Measurements from ENCODE around the gene EVA1A. TPM values are rescaled to one million over a fixed set of nuclear protein-coding genes. Genes with fewer than 3 reads are reported as not detected.

The EVA1A gene
- total and polyA plus RNA-seq, 2 experiments from 2014 or later, result 4.6 to 7.9 TPM

DNA sequence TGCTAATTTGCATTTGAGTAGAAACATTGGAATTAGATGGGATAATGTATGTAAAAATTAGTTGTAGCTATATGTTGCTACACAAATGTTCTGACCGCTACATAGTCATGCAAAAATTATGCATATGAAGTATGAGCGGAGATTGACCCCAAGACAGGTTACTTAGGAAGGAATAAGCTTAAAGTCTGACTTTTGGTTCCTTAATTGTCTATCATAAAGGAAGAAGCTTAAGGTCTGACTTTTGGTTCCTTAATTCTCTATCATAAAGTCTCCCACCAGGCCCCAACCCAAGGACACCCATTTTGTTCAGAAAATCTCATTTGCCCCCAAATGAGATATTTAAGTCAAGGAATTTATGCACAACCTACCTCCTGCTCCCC, 106.5 kb downstream of the EVA1A start:
- Histone ChIP-seq H3K36me3 (ENCODE audit: insufficient read depth) (no peaks in the 10 kb centered on the region), H3K79me2 (replicated peaks; ENCODE audit: insufficient read depth) (no peaks in the 10 kb centered on the region), H3F3A (replicated peaks; ENCODE audit: low read depth) (no peaks in the 10 kb centered on the region), H3K4me1 (ENCODE audit: insufficient read depth) (peaks cover 22% of the 10 kb centered on the region), H3K4me2 (peak overlapping the region; percentile 42), H3K27me3 (ENCODE audit: insufficient read depth) (no peaks in the 10 kb centered on the region), H4K20me1 (replicated peaks; ENCODE audit: insufficient read depth) (no peaks in the 10 kb centered on the region), H3K27ac (ENCODE audit: low read depth) (no peak overlapping the region), H3K9me2 (ENCODE audit: insufficient read depth) (peaks cover 5% of the 10 kb centered on the region; the same call in 1 of the 2 replicates), H2AFZ (0 out of 2 replicates have a peak overlapping the region, but pooled peaks have one; percentile 60), H3K4me3 (no peak overlapping the region)
- H3K36me3 Mint-ChIP-seq (ENCODE audit: low read depth), result peaks cover 6% of the 10 kb centered on the region; the same call in 2 of the 3 replicates
- peaks cover 13% of the 10 kb centered on the region for H3K4me1 Mint-ChIP-seq
- DNase-seq (ENCODE audit: low spot score) (no peak), ATAC-seq (no peak)
- H3K9me3 Mint-ChIP-seq, result peaks cover 6% of the 10 kb centered on the region; the same call in 2 of the 3 replicates
- TF ChIP-seq, protein P1, sequence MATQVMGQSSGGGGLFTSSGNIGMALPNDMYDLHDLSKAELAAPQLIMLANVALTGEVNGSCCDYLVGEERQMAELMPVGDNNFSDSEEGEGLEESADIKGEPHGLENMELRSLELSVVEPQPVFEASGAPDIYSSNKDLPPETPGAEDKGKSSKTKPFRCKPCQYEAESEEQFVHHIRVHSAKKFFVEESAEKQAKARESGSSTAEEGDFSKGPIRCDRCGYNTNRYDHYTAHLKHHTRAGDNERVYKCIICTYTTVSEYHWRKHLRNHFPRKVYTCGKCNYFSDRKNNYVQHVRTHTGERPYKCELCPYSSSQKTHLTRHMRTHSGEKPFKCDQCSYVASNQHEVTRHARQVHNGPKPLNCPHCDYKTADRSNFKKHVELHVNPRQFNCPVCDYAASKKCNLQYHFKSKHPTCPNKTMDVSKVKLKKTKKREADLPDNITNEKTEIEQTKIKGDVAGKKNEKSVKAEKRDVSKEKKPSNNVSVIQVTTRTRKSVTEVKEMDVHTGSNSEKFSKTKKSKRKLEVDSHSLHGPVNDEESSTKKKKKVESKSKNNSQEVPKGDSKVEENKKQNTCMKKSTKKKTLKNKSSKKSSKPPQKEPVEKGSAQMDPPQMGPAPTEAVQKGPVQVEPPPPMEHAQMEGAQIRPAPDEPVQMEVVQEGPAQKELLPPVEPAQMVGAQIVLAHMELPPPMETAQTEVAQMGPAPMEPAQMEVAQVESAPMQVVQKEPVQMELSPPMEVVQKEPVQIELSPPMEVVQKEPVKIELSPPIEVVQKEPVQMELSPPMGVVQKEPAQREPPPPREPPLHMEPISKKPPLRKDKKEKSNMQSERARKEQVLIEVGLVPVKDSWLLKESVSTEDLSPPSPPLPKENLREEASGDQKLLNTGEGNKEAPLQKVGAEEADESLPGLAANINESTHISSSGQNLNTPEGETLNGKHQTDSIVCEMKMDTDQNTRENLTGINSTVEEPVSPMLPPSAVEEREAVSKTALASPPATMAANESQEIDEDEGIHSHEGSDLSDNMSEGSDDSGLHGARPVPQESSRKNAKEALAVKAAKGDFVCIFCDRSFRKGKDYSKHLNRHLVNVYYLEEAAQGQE (IDR thresholded peaks at IDR 0.05; ENCODE audit: unreplicated experiment), result no peak
- no peak for TF ChIP-seq CREB1 (CRISPR knock-in tag; IDR thresholded peaks at IDR 0.05; ENCODE audit: low read depth)
- TF ChIP-seq STAT1 (IDR thresholded peaks at IDR 0.05; ENCODE audit: unreplicated experiment), result no peak
- no peak for TF ChIP-seq POLR2AphosphoS5 (IDR thresholded peaks at IDR 0.05; ENCODE audit: low read depth)
- peaks cover 2% of the 10 kb centered on the region for H3K27me3 Mint-ChIP-seq (ENCODE audit: insufficient read depth, low read depth, poor library complexity)
- H3K4me3 Mint-ChIP-seq, result no peak overlapping the region
- H3K27ac Mint-ChIP-seq, result no peak overlapping the region

DNA sequence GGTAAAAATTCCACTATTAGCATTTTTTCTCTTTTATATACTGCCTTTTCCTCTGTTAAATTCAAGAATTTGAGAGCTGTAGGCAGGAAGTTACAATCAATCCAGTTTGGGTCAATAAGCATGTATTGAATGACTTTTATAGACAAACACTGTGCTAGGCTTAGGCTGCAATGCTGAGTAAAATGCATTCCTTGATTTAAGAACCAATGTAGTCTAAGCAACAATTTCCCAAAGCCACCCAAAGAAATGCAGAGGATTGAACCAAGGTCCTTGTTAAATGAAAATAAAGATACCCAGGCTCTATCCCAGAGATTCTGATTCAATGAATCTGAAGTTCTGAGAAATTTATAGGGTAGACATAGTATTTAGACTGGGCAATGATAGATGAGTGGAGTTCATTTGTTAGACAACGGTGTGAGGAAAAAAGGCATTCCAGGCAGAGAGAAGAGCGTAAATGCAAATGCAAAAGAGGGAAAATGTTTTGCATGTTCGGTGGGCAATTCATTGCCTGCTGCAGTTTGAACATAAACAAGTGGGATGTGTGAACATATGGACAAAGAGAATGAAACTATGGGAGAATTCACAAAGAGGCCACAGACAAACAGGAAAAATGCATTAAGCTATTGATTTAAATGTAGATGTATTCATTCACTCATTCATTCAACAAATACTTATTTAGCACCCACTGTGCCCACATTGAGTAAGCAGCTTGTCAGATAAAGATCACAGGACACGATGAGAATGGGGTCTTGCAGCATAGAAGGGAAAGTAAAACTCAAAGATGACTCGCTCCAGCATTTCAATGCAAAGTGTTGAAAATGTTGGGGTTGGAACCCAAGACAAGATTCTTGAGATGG, 107.1 kb downstream of the EVA1A start:
- H3K79me2 ChIP-seq (replicated peaks; ENCODE audit: insufficient read depth), result no peaks in the 10 kb centered on the region
- H3K4me1 ChIP-seq (ENCODE audit: insufficient read depth), result peaks cover 22% of the 10 kb centered on the region
- ATAC-seq (no peak), DNase-seq (ENCODE audit: low spot score) (no peak)
- peaks cover 13% of the 10 kb centered on the region for H3K9me3 Mint-ChIP-seq
- no peak overlapping the region for H2AFZ ChIP-seq
- H4K20me1 ChIP-seq (replicated peaks; ENCODE audit: insufficient read depth), result no peaks in the 10 kb centered on the region
- peaks cover 12% of the 10 kb centered on the region; the same call in 2 of the 3 replicates for H3K36me3 Mint-ChIP-seq (ENCODE audit: low read depth)
- peak overlapping the region; percentile 42 for H3K4me2 ChIP-seq
- H3K4me3 Mint-ChIP-seq, result no peak overlapping the region
- no peak overlapping the region for H3K27ac ChIP-seq (ENCODE audit: low read depth)
- peaks cover 5% of the 10 kb centered on the region; the same call in 1 of the 2 replicates for H3K9me2 ChIP-seq (ENCODE audit: insufficient read depth)
- H3F3A ChIP-seq (replicated peaks; ENCODE audit: low read depth), result no peaks in the 10 kb centered on the region
- H3K4me1 Mint-ChIP-seq, result peaks cover 13% of the 10 kb centered on the region
- no peaks in the 10 kb centered on the region for H3K36me3 ChIP-seq (ENCODE audit: insufficient read depth)
- no peak overlapping the region for H3K27ac Mint-ChIP-seq
- no peaks in the 10 kb centered on the region for H3K27me3 ChIP-seq (ENCODE audit: insufficient read depth)
- no peak overlapping the region for H3K4me3 ChIP-seq
- H3K27me3 Mint-ChIP-seq (ENCODE audit: insufficient read depth, low read depth, poor library complexity), result peaks cover 2% of the 10 kb centered on the region
- TF ChIP-seq, protein P1 (IDR thresholded peaks at IDR 0.05; ENCODE audit: unreplicated experiment), result no peak
- TF ChIP-seq JUNB (IDR thresholded peaks at IDR 0.05; ENCODE audit: unreplicated experiment), result no peak
- TF ChIP-seq STAT1 (IDR thresholded peaks at IDR 0.05; ENCODE audit: unreplicated experiment), result no peak
- TF ChIP-seq EZH2 (IDR thresholded peaks at IDR 0.05; ENCODE audit: low read depth, unreplicated experiment), result no peak
- TF ChIP-seq, protein P2, sequence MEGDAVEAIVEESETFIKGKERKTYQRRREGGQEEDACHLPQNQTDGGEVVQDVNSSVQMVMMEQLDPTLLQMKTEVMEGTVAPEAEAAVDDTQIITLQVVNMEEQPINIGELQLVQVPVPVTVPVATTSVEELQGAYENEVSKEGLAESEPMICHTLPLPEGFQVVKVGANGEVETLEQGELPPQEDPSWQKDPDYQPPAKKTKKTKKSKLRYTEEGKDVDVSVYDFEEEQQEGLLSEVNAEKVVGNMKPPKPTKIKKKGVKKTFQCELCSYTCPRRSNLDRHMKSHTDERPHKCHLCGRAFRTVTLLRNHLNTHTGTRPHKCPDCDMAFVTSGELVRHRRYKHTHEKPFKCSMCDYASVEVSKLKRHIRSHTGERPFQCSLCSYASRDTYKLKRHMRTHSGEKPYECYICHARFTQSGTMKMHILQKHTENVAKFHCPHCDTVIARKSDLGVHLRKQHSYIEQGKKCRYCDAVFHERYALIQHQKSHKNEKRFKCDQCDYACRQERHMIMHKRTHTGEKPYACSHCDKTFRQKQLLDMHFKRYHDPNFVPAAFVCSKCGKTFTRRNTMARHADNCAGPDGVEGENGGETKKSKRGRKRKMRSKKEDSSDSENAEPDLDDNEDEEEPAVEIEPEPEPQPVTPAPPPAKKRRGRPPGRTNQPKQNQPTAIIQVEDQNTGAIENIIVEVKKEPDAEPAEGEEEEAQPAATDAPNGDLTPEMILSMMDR (conservative IDR thresholded peaks at IDR 0.05; ENCODE audit: low read depth in 2 of 2), result no peak
- TF ChIP-seq, protein P3, sequence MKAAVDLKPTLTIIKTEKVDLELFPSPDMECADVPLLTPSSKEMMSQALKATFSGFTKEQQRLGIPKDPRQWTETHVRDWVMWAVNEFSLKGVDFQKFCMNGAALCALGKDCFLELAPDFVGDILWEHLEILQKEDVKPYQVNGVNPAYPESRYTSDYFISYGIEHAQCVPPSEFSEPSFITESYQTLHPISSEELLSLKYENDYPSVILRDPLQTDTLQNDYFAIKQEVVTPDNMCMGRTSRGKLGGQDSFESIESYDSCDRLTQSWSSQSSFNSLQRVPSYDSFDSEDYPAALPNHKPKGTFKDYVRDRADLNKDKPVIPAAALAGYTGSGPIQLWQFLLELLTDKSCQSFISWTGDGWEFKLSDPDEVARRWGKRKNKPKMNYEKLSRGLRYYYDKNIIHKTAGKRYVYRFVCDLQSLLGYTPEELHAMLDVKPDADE (IDR thresholded peaks at IDR 0.05), result no peak
- TF ChIP-seq NANOG (IDR thresholded peaks at IDR 0.05; ENCODE audit: borderline replicate concordance), result no peak
- no peak for TF ChIP-seq EZH2phosphoT487 (IDR thresholded peaks at IDR 0.05; ENCODE audit: unreplicated experiment)
- no peak for TF ChIP-seq ZNF114 (CRISPR knock-in tag; IDR thresholded peaks at IDR 0.05)
- no peak for TF ChIP-seq POLR2AphosphoS5 (IDR thresholded peaks at IDR 0.05; ENCODE audit: low read depth)
